HCT116 (cell line): ENCODE results near the gene RADIL.

Source experiments
- EGR1 ChIP-seq: IDR thresholded peaks from 2 replicates; pipeline ENCODE4 v1.6.1; 2012; ENCODE audit warnings: low read depth
- EZH2 ChIP-seq: fragments of 200-600 bp; sonication (generic); IDR thresholded peaks from 2 replicates; pipeline ENCODE4 v1.6.1; 2017; ENCODE audit warnings: antibody characterized with exemption, mixed run types
- POLR2A ChIP-seq: IDR thresholded peaks from 2 replicates; pipeline ENCODE4 v1.7.0; 2011; ENCODE audit warnings: borderline replicate concordance; ENCODE audit not compliant: insufficient read depth, insufficient read length; ENCODE audit errors: extremely low read depth
- SIN3A ChIP-seq: IDR thresholded peaks from 2 replicates; pipeline ENCODE4 v1.6.1; 2012; ENCODE audit warnings: low read depth
- ZFX ChIP-seq: fragments of 450-650 bp; IDR thresholded peaks from 2 replicates; pipeline ENCODE4 v1.6.1; 2017
- ZNF274 ChIP-seq: fragments of 200-500 bp; sonication (Bioruptor generic); IDR thresholded peaks from 2 replicates; pipeline ENCODE4 v1.6.1; 2014; ENCODE audit warnings: mild to moderate bottlenecking, low read depth, low read length, inconsistent platforms
- TF ChIP-seq, protein P1 (sequence below), 3 experiments: fragments of 200-600 bp in 1 of 3; sonication (generic) in 1 of 3; IDR thresholded peaks in 2 of 3; conservative IDR thresholded peaks in 1 of 3; 2 replicates each; pipeline ENCODE4 v1.5.1; 2012 to 2017; ENCODE audit warnings: low read depth in 2 of 3, low read length in 2 of 3, antibody characterized with exemption in 1 of 3, borderline replicate concordance in 1 of 3, control low read depth in 1 of 3, mild to moderate bottlenecking in 1 of 3, mixed read lengths in 1 of 3, mixed run types in 1 of 3, moderate library complexity in 1 of 3; ENCODE audit not compliant: insufficient read depth in 1 of 3
- TF ChIP-seq, protein P2 (sequence below): IDR thresholded peaks from 2 replicates; pipeline ENCODE4 v1.6.1; 2012; ENCODE audit warnings: low read depth

DNA sequence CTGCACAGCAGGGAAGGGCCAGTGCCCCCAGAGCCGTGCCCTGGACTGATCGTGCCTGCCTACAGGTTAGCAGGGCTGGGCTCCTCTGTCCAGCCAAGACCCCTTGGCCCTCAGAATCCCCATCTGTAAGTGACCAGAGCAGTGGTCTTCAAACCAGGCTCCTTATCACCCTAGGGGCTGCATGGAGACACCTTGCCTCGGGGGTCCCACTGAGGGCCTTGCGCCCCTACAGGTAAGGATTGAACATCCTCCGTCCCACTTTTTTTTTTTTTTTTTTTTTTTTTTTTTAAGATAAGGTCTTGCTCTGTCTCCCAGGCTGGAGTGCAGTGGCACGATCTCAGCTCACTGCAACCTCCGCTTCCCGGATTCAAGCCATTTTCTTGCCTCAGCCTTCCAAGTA lies 32.6 kb upstream of the RADIL start:
- TF ChIP-seq, protein P1, sequence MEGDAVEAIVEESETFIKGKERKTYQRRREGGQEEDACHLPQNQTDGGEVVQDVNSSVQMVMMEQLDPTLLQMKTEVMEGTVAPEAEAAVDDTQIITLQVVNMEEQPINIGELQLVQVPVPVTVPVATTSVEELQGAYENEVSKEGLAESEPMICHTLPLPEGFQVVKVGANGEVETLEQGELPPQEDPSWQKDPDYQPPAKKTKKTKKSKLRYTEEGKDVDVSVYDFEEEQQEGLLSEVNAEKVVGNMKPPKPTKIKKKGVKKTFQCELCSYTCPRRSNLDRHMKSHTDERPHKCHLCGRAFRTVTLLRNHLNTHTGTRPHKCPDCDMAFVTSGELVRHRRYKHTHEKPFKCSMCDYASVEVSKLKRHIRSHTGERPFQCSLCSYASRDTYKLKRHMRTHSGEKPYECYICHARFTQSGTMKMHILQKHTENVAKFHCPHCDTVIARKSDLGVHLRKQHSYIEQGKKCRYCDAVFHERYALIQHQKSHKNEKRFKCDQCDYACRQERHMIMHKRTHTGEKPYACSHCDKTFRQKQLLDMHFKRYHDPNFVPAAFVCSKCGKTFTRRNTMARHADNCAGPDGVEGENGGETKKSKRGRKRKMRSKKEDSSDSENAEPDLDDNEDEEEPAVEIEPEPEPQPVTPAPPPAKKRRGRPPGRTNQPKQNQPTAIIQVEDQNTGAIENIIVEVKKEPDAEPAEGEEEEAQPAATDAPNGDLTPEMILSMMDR (IDR thresholded peaks at IDR 0.05 in 2 of 3, conservative IDR thresholded peaks at IDR 0.05 in 1 of 3; ENCODE audit: borderline replicate concordance in 1 of 3, insufficient read depth in 1 of 3, low read depth in 2 of 3, low read length in 2 of 3), result no peak
- no peak for TF ChIP-seq EZH2
- no peak for TF ChIP-seq ZFX
- no peak for TF ChIP-seq POLR2A
- TF ChIP-seq, protein P2, sequence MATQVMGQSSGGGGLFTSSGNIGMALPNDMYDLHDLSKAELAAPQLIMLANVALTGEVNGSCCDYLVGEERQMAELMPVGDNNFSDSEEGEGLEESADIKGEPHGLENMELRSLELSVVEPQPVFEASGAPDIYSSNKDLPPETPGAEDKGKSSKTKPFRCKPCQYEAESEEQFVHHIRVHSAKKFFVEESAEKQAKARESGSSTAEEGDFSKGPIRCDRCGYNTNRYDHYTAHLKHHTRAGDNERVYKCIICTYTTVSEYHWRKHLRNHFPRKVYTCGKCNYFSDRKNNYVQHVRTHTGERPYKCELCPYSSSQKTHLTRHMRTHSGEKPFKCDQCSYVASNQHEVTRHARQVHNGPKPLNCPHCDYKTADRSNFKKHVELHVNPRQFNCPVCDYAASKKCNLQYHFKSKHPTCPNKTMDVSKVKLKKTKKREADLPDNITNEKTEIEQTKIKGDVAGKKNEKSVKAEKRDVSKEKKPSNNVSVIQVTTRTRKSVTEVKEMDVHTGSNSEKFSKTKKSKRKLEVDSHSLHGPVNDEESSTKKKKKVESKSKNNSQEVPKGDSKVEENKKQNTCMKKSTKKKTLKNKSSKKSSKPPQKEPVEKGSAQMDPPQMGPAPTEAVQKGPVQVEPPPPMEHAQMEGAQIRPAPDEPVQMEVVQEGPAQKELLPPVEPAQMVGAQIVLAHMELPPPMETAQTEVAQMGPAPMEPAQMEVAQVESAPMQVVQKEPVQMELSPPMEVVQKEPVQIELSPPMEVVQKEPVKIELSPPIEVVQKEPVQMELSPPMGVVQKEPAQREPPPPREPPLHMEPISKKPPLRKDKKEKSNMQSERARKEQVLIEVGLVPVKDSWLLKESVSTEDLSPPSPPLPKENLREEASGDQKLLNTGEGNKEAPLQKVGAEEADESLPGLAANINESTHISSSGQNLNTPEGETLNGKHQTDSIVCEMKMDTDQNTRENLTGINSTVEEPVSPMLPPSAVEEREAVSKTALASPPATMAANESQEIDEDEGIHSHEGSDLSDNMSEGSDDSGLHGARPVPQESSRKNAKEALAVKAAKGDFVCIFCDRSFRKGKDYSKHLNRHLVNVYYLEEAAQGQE, result no peak
- TF ChIP-seq EGR1, result no peak
- no peak for TF ChIP-seq SIN3A
- TF ChIP-seq ZNF274, result no peak
